Nephron (organoid): ENCODE data around the gene GJA3.

Experiments used
- H3K27ac Mint-ChIP-seq, 3 experiments: 2 replicates each; pipeline ENCODE4 v1.8.0; 2020; ENCODE audit warnings: mixed read lengths in 3 of 3, mild to moderate bottlenecking in 2 of 3, moderate library complexity in 1 of 3
- H3K27me3 Mint-ChIP-seq: 2 replicates; pipeline ENCODE4 v1.8.0; 2021; ENCODE audit warnings: low read depth, mild to moderate bottlenecking, moderate library complexity, mixed read lengths
- H3K36me3 Mint-ChIP-seq: 2 replicates; pipeline ENCODE4 v1.8.0; 2020; ENCODE audit warnings: low read depth, mixed read lengths
- H3K4me1 Mint-ChIP-seq: 2 replicates; pipeline ENCODE4 v1.8.0; 2020; ENCODE audit warnings: mixed read lengths
- H3K4me3 Mint-ChIP-seq, 3 experiments: 2 replicates each; pipeline ENCODE4 v1.8.0; 2020; ENCODE audit warnings: mild to moderate bottlenecking in 3 of 3, mixed read lengths in 3 of 3, moderate library complexity in 2 of 3
- H3K9me3 Mint-ChIP-seq: 2 replicates; pipeline ENCODE4 v1.8.0; 2020; ENCODE audit warnings: mixed read lengths
- TF ChIP-seq, protein P1 (sequence below), 3 experiments: fragments of 200-600 bp; sonication (generic); IDR thresholded peaks; one replicate each; pipeline ENCODE4 v1.5.0; 2021; ENCODE audit warnings: antibody characterized with exemption in 3 of 3; ENCODE audit not compliant: unreplicated experiment in 3 of 3

Gene GJA3

DNA sequence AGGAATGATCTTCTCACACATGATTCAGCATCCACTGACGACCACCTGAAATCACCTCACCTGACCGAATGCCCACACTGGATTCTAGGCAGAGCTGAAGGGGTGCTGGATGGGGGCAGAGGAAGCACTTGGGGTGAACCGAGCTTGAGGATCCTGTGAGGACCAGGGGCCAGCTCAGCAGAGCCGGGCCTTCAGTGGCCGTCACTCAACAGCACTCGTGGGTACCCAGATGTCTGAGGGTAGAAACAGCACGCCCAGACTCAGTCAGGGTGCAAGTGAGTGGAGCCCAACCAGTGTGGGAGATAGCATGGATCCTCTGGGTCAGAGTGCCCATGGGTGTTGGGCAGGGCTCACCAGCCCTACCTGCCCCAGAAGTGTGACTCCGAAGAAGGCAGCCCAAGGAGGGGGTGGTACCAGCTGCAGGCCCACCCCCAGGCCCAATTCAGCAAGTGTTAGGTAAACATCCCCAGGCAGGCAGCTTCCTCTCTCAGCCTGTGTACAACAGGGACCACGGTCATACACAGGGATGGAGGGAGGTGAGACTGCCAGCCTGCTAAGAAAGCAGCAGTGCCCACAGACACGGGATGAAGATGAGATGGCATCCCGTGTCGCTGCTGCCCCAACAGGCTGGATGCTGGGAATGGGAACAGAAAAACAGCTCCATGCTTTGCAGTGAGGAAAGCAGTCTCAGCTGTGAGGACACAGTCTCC, 16.6 kb downstream of the GJA3 start:
- H3K4me1 Mint-ChIP-seq = peaks cover 15% of the 10 kb centered on the region
- H3K27me3 Mint-ChIP-seq = peaks cover 56% of the 10 kb centered on the region
- H3K4me3 Mint-ChIP-seq = no peak overlapping the region
- TF ChIP-seq, protein P1, sequence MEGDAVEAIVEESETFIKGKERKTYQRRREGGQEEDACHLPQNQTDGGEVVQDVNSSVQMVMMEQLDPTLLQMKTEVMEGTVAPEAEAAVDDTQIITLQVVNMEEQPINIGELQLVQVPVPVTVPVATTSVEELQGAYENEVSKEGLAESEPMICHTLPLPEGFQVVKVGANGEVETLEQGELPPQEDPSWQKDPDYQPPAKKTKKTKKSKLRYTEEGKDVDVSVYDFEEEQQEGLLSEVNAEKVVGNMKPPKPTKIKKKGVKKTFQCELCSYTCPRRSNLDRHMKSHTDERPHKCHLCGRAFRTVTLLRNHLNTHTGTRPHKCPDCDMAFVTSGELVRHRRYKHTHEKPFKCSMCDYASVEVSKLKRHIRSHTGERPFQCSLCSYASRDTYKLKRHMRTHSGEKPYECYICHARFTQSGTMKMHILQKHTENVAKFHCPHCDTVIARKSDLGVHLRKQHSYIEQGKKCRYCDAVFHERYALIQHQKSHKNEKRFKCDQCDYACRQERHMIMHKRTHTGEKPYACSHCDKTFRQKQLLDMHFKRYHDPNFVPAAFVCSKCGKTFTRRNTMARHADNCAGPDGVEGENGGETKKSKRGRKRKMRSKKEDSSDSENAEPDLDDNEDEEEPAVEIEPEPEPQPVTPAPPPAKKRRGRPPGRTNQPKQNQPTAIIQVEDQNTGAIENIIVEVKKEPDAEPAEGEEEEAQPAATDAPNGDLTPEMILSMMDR (IDR thresholded peaks at IDR 0.05; ENCODE audit: unreplicated experiment in 3 of 3) = no peak
- no peak overlapping the region for H3K27ac Mint-ChIP-seq
- H3K9me3 Mint-ChIP-seq = no peaks in the 10 kb centered on the region
- no peaks in the 10 kb centered on the region for H3K36me3 Mint-ChIP-seq

DNA sequence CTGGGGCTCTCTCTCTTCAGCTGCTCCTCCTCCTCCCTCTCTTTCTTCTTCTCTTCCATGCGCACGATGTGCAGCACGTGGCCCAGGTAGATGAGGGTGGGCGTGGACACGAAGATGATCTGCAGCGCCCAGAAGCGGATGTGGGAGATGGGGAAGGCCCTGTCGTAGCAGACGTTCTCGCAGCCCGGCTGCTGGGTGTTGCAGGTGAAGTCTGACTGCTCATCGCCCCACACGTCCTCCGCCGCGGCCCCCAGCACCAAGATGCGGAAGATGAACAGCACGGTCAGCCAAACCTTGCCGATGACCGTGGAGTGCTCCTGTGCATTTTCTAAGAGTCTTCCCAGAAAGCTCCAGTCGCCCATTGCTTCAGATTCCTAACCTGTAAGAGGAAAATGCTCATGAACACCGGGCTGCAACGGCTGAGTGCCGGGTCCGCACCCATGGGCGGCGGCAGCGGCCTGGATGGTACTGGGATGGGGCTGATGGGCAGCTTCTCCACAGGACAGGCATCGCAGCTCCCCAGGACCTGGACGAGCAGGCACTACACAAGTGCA, 17.8 kb downstream of the GJA3 start:
- TF ChIP-seq, protein P1 (IDR thresholded peaks at IDR 0.05; ENCODE audit: unreplicated experiment in 3 of 3) = no peak
- Mint-ChIP-seq H3K36me3 (no peaks in the 10 kb centered on the region), H3K9me3 (no peaks in the 10 kb centered on the region), H3K27ac (no peak overlapping the region), H3K4me3 (no peak overlapping the region), H3K4me1 (peaks cover 15% of the 10 kb centered on the region), H3K27me3 (peaks cover 50% of the 10 kb centered on the region)

DNA sequence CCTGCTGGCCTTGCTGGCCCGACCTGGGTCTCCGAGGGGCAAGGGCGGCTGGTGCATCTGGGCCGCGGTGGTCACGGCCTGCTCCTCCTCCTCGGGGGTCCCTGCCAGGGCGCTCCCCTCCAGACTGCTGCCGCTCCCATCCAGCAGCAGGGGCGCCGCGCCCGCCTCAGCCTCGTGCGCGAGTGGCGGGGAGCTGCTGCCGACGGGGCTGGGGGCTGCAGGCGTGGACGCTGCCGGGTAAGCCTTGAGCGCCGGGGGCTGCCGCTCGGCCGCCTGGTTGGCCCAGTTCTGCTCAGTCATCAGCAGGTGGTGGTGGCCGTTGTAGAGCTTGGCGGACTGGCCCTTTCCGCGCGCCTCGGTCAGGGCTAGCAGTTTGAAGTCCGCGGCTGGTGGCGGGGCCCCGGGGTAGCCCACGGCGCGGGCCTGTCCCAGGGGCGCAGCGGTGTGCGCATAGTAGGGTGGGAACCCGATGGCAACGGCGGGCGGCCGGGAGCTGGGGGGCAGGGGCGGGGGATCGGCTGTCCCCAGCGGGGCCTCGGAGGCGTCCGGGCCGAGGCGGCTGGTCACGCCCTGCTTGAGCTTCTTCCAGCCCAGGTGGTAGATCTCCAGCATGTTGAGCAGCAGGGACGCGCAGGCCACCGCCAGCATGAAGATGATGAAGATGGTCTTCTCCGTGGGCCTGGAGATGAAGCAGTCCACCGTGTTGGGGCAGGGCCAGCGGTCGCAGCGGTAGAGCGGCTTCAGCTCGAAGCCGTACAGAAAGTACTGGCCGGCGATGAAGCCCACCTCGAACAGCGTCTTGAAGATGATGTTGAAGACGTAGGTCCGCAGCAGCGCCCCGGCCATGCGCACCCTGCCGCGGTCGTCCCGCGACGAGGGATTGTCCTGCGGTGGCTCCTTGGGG, 18.6 kb downstream of the GJA3 start:
- peaks cover 52% of the 10 kb centered on the region for H3K27me3 Mint-ChIP-seq
- no peak overlapping the region for H3K4me3 Mint-ChIP-seq
- no peaks in the 10 kb centered on the region for H3K9me3 Mint-ChIP-seq
- TF ChIP-seq, protein P1 (IDR thresholded peaks at IDR 0.05; ENCODE audit: unreplicated experiment in 3 of 3) = no peak
- H3K4me1 Mint-ChIP-seq = peaks cover 15% of the 10 kb centered on the region
- no peak overlapping the region for H3K27ac Mint-ChIP-seq
- no peaks in the 10 kb centered on the region for H3K36me3 Mint-ChIP-seq

DNA sequence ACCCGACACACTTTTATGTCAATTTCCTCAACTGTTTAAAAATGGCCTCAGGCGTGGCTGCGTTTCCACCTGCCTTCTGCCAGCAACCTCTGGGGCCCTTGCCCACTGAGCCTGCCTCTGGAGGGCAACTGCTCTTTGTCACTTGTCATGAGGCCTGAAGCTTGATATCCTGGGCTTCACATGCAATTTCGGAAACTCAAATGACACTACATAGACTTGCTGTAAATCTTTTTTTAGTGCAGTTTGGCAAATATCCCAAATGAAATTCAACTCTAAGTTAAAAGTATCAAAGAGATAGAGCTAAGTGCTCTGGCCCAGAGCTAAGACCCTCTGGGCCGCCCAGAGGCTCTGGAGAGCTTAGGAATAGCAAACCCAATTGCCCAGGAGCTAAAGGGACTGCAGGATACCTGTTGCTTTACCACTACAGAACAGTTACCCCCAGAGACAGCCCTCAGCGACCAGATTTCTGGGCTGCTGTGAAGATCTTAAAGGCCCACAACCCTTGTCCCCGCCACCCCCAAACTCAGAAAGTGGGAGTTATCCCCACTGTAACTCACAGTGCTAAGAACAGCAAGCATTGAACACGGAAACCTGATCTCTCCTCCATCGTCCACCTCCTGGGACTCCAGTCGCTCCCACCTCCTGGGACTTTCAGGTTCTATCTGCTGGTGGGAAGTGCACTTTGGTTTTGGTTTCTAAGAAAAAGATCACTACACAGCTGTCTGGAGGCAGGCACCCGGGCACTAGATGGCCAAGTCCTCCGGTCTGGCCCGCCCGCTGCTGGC, 19.4 kb downstream of the GJA3 start:
- Mint-ChIP-seq H3K4me1 (peaks cover 15% of the 10 kb centered on the region), H3K9me3 (no peaks in the 10 kb centered on the region), H3K27ac (peak overlapping the region in 1 of 3 experiments; percentile 58), H3K27me3 (peaks cover 54% of the 10 kb centered on the region), H3K36me3 (no peaks in the 10 kb centered on the region), H3K4me3 (peak overlapping the region in 1 of 3 experiments; percentile 28)
- TF ChIP-seq, protein P1 (IDR thresholded peaks at IDR 0.05; ENCODE audit: unreplicated experiment in 3 of 3) = no peak

DNA sequence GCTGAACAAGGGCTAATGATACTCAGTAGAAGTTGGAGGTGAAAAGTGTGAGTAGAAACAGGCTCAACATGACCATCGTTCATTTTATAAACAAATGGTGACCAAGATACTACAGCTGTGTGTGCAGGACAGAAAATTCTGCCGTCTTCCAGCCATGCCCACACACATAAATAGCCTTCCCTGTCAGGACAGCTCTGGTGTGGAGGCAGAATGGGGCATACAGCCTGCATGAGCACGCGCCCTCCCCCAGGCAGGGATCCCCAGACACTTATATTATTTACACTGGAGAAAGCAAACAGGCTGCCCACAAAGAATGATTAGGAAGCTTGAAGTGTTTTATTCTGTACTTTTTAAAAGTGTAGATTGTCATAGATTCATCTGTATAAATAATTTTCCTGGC, 20.4 kb downstream of the GJA3 start:
- TF ChIP-seq, protein P1 (IDR thresholded peaks at IDR 0.05; ENCODE audit: unreplicated experiment in 3 of 3) = no peak
- Mint-ChIP-seq H3K9me3 (no peaks in the 10 kb centered on the region), H3K27ac (no peak overlapping the region), H3K4me3 (no peak overlapping the region), H3K27me3 (peaks cover 52% of the 10 kb centered on the region), H3K4me1 (peaks cover 15% of the 10 kb centered on the region), H3K36me3 (no peaks in the 10 kb centered on the region)
